ENCODE results near the gene OSGIN1.

OSGIN1 gene

DNA sequence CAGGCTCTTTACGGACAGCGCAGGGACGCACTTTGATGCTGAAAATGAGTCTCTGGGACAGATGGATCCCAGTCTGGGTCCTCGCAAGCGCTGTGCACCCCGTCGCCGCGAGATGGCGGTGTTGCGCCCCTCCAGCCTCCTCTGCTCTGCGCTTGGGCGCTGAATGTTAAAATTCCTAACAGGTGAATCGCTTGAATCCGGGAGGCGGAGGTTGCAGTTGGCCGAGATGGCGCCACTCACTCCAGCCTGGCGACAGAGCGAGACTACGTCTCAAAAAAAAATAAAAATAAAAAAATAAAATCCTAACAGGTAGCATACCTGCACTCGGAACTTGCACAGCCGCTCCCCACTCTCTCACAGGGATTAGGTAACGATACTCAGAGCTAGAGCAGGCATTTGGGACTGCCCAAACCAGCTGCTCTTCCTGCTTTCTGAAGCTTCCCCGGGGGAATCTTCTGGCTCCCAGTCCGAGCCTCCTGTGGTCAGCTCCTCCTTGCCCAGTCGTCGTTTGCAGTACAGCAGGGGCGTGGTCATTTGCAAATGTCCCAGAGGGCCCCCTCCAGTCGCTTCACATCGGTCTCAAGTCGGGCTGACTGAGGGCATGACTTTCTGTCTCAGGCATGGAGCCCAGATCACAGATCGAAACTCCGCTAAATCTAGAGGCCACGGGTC is 26.2 kb upstream of the OSGIN1 start:
- DNase-seq (ENCODE audit: low read depth in 3 of 3, low spot score in 1 of 3): peak in 2 of 3 donors; percentile 13 to 68

DNA sequence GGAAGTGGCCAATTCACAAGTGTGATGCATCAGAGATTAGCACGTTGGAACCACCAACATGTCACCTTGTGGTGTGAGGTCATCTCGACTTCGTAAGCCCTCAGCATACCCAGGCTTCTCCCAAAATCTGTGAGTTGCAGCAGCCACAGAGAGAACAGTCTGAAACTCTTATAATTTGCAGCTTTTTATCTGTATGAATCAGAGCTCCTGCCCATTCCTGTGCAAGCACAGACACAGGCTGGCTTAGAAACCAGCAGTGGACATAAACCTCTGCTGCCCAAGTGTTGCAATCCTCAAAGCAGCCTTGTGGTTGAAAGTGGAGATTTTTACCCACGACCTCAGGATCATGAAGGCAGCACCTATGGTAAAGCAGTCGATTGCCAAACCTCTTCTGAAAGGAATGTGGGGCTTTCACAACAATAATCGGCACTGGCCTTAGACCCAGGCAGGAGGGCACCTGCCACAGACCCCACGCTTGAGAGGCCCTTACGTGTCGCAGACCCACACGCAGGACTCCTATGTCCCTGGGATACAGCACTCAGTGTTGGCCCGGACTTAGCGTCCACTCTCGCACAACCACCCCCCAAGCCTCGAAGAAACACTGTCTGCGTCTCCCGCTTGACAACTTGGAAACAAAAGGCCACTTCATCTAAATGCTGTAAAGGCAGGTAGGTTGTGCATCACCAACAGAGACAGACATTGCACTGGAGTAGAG is 24.5 kb upstream of the OSGIN1 start:
- no peak for DNase-seq (ENCODE audit: low read depth in 3 of 3, low spot score in 1 of 3)

DNA sequence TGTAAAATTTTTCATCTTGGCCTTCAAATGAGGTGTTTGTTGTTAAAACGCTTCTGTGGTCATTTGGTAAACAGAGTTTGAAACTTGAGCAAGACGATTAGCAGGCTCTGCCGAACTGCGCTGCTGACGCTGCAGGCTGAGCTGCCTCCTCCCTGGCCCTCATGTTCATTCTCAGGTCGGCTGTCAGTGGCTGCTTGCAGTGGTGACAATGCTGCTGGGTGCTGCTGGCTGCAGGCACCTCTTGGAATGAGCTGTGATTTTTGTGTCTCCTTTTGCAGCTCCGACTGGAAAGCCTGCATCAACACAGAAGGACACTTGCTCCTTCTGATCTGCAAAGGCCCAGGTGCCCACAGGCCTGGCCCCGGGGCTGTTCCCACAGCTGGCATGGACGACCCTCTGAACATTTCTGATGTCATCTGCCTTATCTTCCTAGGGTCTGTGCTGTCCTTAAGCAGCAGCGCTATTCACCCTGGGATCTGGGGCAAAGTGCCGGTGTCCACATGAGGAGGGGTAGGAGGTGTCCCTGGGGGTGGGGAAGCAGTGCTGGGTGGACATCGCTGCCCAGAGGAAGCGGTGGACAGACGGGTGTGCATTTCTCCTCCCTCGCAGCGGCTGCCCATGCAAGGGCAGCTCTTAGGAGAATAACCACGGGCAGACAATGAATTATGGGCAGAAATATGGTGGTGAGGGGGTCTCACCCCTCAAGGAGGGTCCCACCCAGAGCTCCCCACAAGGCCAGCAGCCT is 23.1 kb upstream of the OSGIN1 start:
- no peak for DNase-seq (ENCODE audit: low read depth in 3 of 3, low spot score in 1 of 3)

DNA sequence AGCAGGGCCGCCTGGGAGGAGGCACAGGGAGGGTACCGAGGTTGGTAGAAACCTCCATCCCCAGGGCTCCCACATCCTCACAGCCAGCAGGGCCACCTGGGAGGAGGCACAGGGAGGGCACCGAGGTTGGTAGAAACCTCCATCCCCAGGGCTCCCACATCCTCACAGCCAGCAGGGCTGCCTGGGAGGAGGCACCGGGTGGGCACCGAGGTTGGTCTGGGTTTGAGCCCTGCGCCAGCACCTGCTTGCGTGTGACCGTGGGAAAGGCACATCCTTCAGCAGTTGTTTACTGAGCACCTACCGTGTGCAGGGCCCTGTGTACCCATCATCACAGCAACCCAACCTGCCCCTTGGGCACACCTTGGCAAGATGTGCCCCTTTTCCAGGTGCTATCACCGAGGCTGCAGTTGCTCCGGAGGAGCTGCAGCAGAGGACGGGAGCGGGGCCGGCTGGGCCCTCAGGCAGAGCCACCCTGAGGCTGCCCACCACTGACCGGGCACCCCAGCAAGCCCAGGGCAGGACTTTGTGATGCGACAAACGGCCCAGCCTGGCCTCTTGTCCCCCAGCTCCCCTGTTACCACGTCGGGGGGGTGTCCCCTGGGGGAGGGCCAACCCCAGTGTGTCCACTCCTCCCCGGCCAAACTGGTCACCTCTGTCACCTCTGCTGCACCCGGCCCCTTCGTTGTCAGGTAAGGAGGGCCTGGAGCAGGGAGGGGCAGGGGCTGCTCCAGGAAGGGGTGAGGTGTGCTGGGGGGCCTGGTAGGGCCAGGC is 22.1 kb upstream of the OSGIN1 start:
- DNase-seq (ENCODE audit: low read depth in 3 of 3, low spot score in 1 of 3): no peak

DNA sequence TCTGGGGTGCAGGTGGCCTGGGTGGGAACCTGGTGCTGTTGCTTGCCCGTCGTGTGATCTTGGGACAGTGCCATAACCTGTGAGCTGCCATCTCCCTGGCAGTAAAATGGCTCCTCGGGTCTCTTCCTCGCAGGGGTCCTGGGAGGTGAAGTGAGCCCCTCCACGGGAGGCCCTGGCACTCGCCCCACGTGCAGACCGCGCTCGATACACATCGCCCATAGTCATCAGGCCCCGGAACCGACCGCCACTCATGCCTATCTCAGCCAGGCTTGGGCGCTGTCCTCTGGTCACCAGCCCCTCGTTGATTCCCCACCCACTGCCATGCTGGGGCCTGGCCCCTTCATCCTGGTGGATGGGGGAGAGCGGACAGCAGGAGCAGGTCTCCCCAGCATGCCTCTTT is 21.5 kb upstream of the OSGIN1 start:
- no peak for DNase-seq (ENCODE audit: low read depth in 3 of 3, low spot score in 1 of 3)

DNA sequence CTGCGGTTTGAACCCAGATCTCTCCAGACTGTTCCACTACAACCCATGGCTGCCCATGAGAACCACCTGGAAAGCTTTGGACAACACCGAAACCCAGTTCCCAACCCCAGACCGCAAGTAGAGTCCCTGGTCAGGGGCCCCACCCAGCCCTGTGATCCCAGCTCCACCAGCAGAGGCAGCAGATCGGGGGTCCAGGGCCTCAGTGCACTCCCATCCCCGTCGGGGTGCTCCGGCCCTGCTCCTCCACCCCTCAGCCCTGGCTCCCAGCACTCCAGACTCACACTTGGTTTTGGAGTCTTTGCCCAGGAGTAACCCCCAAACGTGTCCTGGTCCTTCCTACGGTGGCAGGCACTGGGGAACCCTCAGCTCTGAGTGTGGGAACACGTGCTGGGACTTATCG is 20.7 kb upstream of the OSGIN1 start:
- no peak for DNase-seq (ENCODE audit: low read depth in 3 of 3, low spot score in 1 of 3)

DNA sequence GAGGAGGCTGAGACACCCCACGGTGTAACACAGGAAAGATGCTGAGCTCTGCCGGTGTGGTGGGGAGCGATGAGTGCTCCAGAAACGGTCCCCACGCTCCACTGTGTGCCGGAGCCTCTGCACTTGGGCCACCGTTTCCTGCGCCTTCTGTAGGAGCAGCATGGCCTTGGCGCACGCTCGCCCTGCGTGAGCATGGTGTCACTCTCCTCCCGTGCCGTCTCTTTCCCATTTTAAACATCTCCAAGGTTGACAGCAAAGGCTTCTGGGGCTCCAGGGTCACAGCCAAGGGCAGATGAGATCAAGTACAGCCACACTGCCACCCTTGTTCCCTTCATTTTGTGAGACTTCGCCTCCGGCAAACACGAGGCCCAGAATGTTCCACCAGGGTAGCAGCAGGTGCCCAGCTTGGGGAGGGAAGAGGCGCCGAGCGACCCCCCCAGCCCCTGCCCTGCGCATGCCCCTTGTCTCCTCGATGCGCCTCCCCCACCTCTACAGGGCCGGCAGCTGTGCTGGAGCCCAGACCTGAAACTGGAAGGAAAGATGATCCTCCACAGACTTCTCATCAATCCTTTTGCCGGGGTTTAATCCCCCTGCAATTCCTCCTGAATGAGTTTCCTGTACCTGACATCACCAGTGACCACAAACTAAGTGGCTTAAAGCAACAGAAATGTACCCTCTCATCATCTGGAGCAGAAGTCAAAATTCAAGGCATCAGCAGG is 19.9 kb upstream of the OSGIN1 start:
- DNase-seq (ENCODE audit: low read depth in 3 of 3, low spot score in 1 of 3): no peak

DNA sequence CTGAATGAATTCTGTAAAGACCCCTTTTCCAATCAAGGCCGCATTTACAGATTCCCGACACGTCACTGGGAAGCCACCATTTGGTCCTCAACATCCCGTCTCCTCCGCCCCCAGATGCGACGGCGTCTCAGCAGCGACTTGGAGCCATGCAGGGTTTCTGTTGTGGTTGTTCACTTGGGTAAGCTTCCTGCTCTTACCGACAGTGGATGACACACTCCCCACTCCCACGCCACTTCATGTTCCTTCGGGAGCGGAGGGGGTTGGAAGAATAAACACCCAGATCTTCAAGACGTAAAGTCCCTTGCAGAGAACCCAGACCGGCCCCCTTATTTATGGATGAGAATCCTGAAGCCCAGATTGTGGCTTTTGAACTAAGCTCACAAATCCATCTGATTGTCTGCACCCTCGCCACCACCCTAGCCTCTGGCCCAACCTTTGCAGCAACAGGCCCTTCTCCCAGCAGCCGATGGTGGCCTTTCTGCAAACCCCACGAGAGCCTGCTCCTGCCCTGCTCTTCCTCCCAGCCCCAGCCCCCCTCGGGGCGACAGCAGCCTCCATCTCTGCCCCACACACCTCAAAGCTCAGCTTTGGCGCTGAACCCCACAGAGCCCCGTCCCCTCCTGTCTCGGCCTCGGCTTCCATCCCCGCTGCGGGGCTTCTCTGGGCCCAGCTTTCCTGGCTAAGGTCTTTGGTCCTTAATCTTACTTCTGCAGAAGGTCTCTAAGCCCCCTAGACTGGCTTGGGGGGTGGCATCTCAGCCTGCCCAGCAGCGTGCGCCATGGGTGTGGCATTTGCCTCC is 19.0 kb upstream of the OSGIN1 start:
- DNase-seq (ENCODE audit: low read depth in 3 of 3, low spot score in 1 of 3): no peak

DNA sequence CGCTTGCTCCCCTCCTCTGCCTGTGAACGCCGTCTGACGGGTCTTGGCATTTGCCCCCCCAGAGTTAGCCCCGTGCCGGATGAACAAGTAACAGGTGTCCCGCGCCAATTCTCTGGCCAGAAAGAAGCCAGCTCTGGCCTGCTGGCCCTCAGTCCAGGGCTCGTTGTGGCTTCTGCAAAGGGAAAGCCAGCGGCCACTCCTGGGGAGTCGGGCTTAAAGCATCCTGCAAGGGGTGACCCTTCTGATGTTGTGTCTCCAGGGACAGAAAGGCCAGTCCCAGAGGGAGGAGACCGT is 18.4 kb upstream of the OSGIN1 start:
- DNase-seq (ENCODE audit: low read depth in 3 of 3, low spot score in 1 of 3): no peak

DNA sequence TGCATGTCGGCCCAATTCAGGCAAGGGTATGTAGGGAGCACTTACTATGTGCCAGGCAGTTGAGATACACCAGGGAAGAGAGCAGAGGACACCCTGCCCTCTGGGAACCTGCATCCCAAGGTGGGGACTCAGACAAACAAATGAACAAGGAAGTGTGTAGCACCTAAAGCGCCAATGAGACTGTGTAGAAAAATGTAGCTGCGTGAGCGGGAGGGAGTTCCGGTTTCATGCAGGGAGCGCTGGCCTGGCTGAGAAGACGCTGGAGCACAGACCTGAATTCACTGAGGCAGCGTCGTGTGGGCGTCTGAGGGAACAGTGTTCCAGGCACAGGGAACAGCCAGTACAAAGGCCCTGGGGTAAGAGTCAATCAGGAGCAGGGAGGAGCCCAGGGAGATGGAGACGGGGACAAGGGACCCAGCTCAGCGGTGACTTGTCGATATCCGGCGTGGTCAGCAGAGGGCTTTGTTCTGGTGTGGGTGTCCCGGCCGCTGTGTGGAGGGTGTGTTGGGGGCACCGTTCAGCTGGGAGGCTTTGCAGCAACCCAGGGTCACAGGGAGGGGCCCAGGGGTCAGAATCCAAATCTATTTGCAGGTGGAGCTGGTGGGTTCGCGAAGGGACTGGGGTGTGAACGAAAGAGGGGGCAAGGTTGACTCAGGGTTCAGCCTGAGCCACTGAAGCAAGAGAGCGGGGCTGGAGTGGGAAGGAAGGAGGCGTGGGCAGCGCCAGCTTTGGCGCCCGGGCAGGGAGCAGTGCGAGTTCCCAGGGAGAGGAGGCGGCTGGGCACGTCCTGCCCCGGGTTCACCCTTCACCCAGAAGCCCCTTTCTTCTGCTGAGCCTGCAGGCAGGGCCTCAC is 17.8 kb upstream of the OSGIN1 start:
- no peak for DNase-seq (ENCODE audit: low read depth in 3 of 3, low spot score in 1 of 3)

DNA sequence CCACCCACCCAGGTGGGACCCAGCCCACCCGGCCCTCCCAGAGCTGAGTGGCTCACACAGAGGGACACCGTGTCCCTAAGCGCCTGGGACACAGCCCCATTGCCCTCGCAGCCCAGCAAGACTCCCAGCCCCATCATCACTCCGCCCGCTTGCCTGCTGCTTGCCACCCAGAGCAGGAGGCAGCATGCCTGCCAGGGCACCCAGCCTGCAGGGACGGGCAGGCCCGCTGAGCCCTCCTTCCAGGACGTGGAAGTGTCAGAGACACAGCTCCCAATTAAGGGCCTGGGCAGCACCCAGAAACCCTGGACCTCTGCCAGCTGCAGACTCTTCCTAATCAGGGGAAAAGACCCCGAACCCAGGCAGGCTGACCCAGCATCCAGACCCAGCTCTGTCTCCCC is 17.2 kb upstream of the OSGIN1 start:
- DNase-seq (ENCODE audit: low read depth in 3 of 3, low spot score in 1 of 3): no peak

DNA sequence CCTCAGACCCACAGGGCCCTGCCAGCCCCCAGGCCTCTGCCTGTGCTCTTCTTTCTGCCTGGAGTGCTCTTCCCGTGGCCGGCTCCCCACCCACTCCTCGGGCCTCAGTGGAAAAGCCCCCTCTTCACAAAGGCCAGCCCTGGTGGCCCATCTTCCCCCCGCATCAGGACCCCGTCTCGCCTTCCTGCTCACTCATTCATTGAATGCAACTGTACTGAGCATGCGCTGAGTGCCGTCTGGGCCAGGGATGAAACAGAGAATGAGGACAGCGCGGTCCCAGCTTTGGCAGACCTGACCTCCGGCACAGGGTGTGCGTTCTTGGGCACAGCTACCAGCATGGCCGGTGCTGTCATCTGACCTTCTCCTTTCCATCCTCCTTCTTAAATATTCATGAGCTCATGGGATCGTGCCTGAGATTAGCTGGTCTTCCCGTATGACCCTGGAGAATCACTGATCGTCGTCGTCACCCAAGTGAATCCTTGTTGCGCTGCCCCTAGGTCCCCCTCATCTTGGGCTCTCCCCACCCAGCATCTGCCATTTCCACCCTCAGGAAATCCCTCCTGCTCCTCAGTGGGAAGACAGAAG is 16.4 kb upstream of the OSGIN1 start:
- DNase-seq (ENCODE audit: low read depth in 3 of 3, low spot score in 1 of 3): no peak

DNA sequence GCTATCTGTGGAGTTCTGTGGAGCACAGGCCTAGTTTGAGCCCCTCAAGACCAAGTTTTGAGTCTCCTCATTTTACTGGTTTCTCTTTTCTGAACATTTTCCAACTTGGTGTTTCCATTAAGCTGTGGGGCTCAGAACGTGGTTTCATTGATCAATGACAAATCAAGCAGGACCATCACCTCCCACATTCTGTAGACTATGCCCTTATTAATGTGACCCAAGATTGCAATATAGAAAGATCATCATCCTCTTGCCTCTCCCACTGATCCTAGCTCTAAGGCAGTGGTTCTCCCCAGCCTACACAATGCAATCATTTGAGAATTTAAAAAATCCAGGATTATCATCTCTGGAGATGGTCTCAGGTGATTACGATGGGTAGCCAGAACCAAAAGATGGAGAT is 15.8 kb upstream of the OSGIN1 start:
- DNase-seq (ENCODE audit: low read depth in 3 of 3, low spot score in 1 of 3): no peak

DNA sequence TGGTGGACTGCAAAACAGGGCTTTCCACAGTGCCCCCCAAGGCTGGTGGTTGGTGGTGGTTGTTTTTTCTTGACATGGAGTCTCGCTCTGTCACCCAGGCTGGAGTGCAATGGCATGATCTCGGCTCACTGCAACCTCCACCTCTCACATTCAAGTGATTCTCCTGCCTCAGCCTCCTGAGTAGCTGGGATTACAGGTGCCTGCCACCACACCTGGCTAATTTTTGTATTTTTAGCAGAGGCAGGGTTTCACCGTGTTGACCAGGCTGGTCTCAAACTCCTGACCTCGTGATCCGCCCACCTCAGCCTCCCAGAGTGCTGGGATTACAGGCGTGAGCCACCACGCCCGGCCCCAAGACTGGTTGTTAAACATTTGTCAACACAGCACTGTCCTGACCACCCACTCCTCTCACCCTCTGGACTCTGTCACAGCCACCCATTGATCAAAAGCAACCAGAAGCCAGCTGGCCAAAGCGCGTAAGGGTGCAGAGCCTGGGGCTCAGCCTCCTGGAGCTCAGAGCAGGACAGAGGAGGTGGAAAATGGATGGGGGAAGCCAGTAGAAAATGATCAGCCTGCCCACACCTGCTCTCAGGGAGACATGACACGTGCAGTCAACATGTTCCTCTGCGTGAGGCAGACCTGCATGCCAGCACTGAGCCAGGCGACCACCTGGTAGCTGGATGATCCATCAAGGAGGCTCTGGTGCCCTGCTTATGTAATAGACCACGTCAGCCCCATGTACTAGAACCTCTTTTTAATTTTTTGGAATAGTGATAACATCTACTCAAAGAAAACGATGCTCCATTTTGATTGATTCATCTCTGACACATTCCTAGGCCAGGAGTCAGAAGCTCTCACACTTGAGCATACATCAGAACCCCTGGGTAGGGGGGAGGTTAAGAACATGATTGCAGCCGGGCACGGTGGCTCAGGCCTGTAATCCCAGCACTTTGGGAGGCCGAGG is 14.8 kb upstream of the OSGIN1 start:
- DNase-seq (ENCODE audit: low read depth in 3 of 3, low spot score in 1 of 3): no peak

DNA sequence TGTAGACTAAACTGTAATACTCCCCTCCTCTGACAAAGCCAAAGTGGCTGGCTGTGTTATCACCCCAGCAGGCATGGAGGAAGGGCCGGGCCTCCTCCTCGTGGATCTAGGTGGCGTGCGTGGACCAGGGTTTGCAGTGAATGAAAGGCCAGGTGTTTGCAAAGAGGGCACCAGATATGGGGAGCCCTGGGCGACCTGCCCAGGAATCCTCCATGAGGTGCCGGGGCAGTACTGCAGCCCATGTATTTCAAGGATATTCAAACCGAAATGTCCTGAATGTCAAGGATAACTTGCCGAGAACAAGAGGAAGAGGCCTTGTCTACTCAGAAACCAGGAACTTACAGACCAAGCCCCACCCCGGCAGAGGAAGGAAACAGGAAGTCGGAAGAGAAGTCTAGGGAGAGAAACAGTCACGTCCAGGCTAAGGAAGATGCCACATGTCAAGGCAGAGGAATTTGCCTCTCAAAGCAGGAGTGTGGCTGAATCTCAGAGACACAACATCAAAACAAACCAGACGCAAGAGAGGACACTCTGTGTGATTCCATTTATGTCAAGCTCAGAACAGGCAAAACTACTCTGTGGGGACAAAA is 13.7 kb upstream of the OSGIN1 start:
- no peak for DNase-seq (ENCODE audit: low read depth in 3 of 3, low spot score in 1 of 3)

DNA sequence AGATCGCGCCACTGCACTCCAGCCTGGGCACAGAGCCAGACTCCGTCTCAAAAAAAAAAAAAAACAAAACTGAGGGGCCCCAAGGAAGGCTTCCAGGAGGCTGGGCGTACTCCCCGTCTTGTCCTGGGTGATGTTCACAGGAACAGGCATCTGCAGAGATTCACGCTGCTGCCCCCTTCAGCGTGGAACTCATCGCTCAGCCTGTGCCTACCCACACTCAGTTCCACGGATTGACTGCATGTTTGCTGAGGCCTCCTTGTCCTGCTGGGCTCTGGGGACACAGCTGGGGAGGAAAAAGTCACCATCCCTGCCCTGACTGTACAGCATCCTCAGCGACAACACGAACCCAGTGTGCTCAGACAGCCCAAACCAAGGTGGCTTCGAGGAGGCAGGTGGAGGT is 12.9 kb upstream of the OSGIN1 start:
- DNase-seq (ENCODE audit: low read depth in 3 of 3, low spot score in 1 of 3): no peak

DNA sequence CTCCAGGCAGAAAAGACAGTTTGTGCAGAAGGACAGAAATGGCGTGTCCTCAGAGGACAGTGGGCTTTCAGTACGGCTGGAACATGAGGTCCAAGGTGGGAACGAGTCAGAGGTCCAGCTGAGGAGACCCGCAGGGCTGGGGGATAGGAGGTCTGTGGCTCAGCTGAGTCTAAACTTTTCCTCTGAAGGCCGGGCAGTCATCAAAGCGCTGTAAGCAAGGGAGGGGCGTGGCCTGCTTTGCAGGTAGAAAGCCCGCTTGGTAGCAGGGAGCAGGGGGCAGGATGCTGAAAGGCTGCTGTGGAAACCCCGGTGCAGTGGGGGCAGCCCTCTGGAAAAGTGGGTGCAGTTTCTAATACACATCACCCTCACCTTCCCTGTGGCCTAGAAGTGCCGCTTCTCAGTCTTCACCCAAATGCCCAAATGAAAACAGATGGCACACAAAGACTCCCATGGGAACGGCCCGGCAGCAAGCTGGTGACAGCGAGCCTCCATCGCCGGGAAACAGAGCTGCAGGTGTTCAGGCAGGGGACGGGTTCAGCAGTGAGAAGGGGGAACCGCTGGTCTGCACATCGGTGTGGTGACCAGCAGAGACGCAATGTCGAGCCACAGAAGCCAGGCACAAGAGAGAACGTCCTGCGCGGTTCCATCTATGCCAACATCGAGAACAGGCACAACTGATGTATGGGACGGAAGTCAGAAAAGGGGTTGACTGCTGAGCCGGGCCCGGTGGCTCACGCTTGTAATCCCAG is 12.2 kb upstream of the OSGIN1 start:
- no peak for DNase-seq (ENCODE audit: low read depth in 3 of 3, low spot score in 1 of 3)

All from stimulated activated CD4-positive, alpha-beta T cell treated with anti-CD3 and anti-CD28 coated beads, TNF-alpha, amount 100 ng/mL, for 1 hour (primary cell).